ENCODE results near the gene ARID3B. TPM values are rescaled to one million over a fixed set of nuclear protein-coding genes. Genes with fewer than 3 reads are reported as not detected.

The ARID3B gene
- total and polyA plus RNA-seq, 2 of the 13 experiments (the other 11 are each of a cell fraction or from before 2014, with no cell fraction given), result 5.3 to 12.8 TPM

- TF ChIP-seq THRA (CRISPR knock-in tag; IDR thresholded peaks at IDR 0.05; ENCODE audit: borderline replicate concordance) (0 out of 2 replicates have a peak, but pooled peaks have one; percentile 23), BCL6 (CRISPR knock-in tag; IDR thresholded peaks at IDR 0.05) (0 out of 2 replicates have a peak, but pooled peaks have one; percentile 33), ZNF468 (CRISPR knock-in tag; IDR thresholded peaks at IDR 0.05) (no peak), POLR2AphosphoS2 (IDR thresholded peaks at IDR 0.05; ENCODE audit: low read depth, low read length) (no peak), USF2 (IDR thresholded peaks at IDR 0.05; ENCODE audit: low read depth, low read length) (no peak), USF2 (CRISPR knock-in tag; IDR thresholded peaks at IDR 0.05; ENCODE audit: borderline replicate concordance) (no peak), NBN (conservative IDR thresholded peaks at IDR 0.05) (no peak), ZNF263 (CRISPR knock-in tag; IDR thresholded peaks at IDR 0.05) (no peak), ZNF816 (CRISPR knock-in tag; IDR thresholded peaks at IDR 0.05; ENCODE audit: borderline replicate concordance) (no peak), MIER2 (CRISPR knock-in tag; IDR thresholded peaks at IDR 0.05) (no peak), ZNF264 (CRISPR knock-in tag; IDR thresholded peaks at IDR 0.05) (no peak), ZNF350 (CRISPR knock-in tag; IDR thresholded peaks at IDR 0.05; ENCODE audit: borderline replicate concordance, low read depth) (no peak), ZNF335 (CRISPR knock-in tag; IDR thresholded peaks at IDR 0.05) (no peak), POLR2G (IDR thresholded peaks at IDR 0.05; ENCODE audit: low read depth, low read length) (no peak; the same call in 1 of the 2 replicates), ZNF343 (CRISPR knock-in tag; IDR thresholded peaks at IDR 0.05) (no peak), ZNF850 (CRISPR knock-in tag; conservative IDR thresholded peaks at IDR 0.05) (no peak), THAP7 (CRISPR knock-in tag; IDR thresholded peaks at IDR 0.05) (peak; percentile 56; the same call in 1 of the 2 replicates), ZNF687 (CRISPR knock-in tag; IDR thresholded peaks at IDR 0.05) (peak; percentile 77), KLF16 (CRISPR knock-in tag; IDR thresholded peaks at IDR 0.05) (0 out of 4 replicates have a peak, but pooled peaks of 1 of the 2 experiments have one; percentile 30), ASH2L (IDR thresholded peaks at IDR 0.05; ENCODE audit: insufficient read length, low read depth, low read length) (no peak), MAF1 (CRISPR knock-in tag; IDR thresholded peaks at IDR 0.05; ENCODE audit: borderline replicate concordance) (no peak)
These were observed 79.9 kb downstream of the ARID3B start (continued) for GRCh38 chr15:74620636-74621545.

Data from HepG2 (cell line).